ENCODE measurements around the gene ZNF485. TPM values are rescaled to one million over a fixed set of nuclear protein-coding genes. Genes with fewer than 3 reads are reported as not detected.

Gene ZNF485
- total and polyA plus RNA-seq, 2 of the 8 experiments (the other 6 are each of a cell fraction or from before 2014, with no cell fraction given): 2.5 to 8.2 TPM

DNA sequence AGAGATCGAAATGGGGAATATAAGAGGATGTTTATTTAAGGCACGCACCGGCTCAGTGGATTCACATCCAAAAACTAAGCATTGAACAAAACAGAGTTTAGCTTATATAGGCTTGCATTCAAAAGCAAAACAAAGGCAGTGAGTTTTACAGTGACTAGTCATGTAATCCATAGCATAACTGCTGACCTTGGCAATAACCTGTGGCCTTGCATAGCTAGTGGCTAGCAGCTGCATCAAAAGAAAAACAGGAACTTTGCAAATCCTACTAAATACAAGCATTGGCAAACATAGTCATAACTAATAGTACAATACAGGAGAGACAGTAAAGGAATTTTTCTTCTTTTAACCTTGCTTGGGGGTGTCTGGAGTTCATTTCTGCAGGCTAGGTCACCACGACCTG is 9.7 kb upstream of the ZNF485 start:
- no peak overlapping the region for H3K23ac ChIP-seq (ENCODE audit: insufficient read length)
- FAIRE-seq: no peak

More for the DNA sequence above, 9.7 kb upstream of the ZNF485 start:
- DNase-seq (ENCODE audit: low read depth in 1 of 2, low spot score in 2 of 2): no peak
- H3K4me2 ChIP-seq (ENCODE audit: insufficient read depth in 1 of 2, low read depth in 2 of 2, low read length in 2 of 2): no peak overlapping the region
- no peak overlapping the region for H4K91ac ChIP-seq (replicated peaks; ENCODE audit: insufficient read length, low read length)
- no peaks in the 10 kb centered on the region for H3K23me2 ChIP-seq (ENCODE audit: low read depth, low read length)
- no peak overlapping the region for H2BK120ac ChIP-seq (replicated peaks; ENCODE audit: low read depth, low read length)
- no peaks in the 10 kb centered on the region for H3K36me3 ChIP-seq (ENCODE audit: control insufficient read depth in 2 of 4, insufficient read depth in 4 of 4, low read length in 3 of 4)
- H2AFZ ChIP-seq (ENCODE audit: low read length): no peak overlapping the region
- no peak overlapping the region for H2BK12ac ChIP-seq (ENCODE audit: low read depth, low read length)
- no peak overlapping the region for H3K14ac ChIP-seq (ENCODE audit: insufficient read length)
- H2BK20ac ChIP-seq (ENCODE audit: low read length): no peak overlapping the region
- CTCF ChIA-PET (ENCODE audit: partially characterized antibody): no interaction called here
- no peak overlapping the region for H3K18ac ChIP-seq (ENCODE audit: extremely low read depth, low read length)
- H3K27ac ChIP-seq (ENCODE audit: low read depth, low read length): no peak overlapping the region
- POLR2A ChIA-PET (ENCODE audit: partially characterized antibody): no interaction called here
- no peak overlapping the region for H3K9ac ChIP-seq (replicated peaks in 1 of 4; ENCODE audit: extremely low read depth in 1 of 4, low read depth in 3 of 4, low read length in 3 of 4)
- H4K5ac ChIP-seq (ENCODE audit: insufficient read length, low read depth, low read length): no peak overlapping the region
- H3K4me1 ChIP-seq (replicated peaks in 1 of 4; ENCODE audit: control insufficient read depth in 3 of 4, insufficient read depth in 4 of 4, low read length in 3 of 4): no peaks in the 10 kb centered on the region
- H3K9me3 ChIP-seq (ENCODE audit: insufficient read depth in 2 of 2, low read depth in 1 of 2, low read length in 1 of 2): peaks cover 39 to 49% of the 10 kb centered on the region in 2 experiments
- no peak overlapping the region for H2BK15ac ChIP-seq (ENCODE audit: low read length)
- H3K56ac ChIP-seq (replicated peaks; ENCODE audit: insufficient read length, low read depth, low read length): no peak overlapping the region
- no peaks in the 10 kb centered on the region; a peak in 1 of 7 replicates for H3K27me3 ChIP-seq (replicated peaks in 1 of 4; ENCODE audit: control insufficient read depth in 3 of 4, extremely low read depth in 1 of 4, insufficient read depth in 3 of 4, low read length in 3 of 4)
- no peaks in the 10 kb centered on the region for H3K79me2 ChIP-seq (ENCODE audit: control insufficient read depth in 1 of 2, insufficient read depth in 2 of 2, low read length in 2 of 2)
- TF ChIP-seq BCL11A (IDR thresholded peaks at IDR 0.05; ENCODE audit: low read depth in 2 of 2, low read length in 2 of 2): no peak
- TF ChIP-seq POU5F1 (IDR thresholded peaks at IDR 0.05; ENCODE audit: low read depth, low read length): no peak
- no peak for TF ChIP-seq TEAD4 (IDR thresholded peaks at IDR 0.05; ENCODE audit: low read depth, low read length)
- no peak for TF ChIP-seq SIN3A (conservative IDR thresholded peaks at IDR 0.05 in 1 of 2, IDR thresholded peaks at IDR 0.05 in 1 of 2; ENCODE audit: low read depth in 1 of 2, low read length in 2 of 2)
- no peak for TF ChIP-seq KDM5A (IDR thresholded peaks at IDR 0.05; ENCODE audit: low read length)
- TF ChIP-seq SP2 (IDR thresholded peaks at IDR 0.05; ENCODE audit: low read length): no peak
- no peak for TF ChIP-seq CTBP2 (IDR thresholded peaks at IDR 0.05; ENCODE audit: borderline replicate concordance, insufficient read depth, insufficient read length, low read length)
- no peak for TF ChIP-seq SIX5 (IDR thresholded peaks at IDR 0.05; ENCODE audit: low read depth, low read length)
- TF ChIP-seq, protein P1, sequence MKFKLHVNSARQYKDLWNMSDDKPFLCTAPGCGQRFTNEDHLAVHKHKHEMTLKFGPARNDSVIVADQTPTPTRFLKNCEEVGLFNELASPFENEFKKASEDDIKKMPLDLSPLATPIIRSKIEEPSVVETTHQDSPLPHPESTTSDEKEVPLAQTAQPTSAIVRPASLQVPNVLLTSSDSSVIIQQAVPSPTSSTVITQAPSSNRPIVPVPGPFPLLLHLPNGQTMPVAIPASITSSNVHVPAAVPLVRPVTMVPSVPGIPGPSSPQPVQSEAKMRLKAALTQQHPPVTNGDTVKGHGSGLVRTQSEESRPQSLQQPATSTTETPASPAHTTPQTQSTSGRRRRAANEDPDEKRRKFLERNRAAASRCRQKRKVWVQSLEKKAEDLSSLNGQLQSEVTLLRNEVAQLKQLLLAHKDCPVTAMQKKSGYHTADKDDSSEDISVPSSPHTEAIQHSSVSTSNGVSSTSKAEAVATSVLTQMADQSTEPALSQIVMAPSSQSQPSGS (IDR thresholded peaks at IDR 0.05; ENCODE audit: low read length): no peak
- no peak for TF ChIP-seq CBX5 (IDR thresholded peaks at IDR 0.05; ENCODE audit: low read depth, low read length)
- no peak for TF ChIP-seq HDAC6 (IDR thresholded peaks at IDR 0.05; ENCODE audit: low read depth, low read length)
- no peak overlapping the region for H3K4ac ChIP-seq (replicated peaks; ENCODE audit: insufficient read length, low read depth, low read length)
- H3K79me1 ChIP-seq (ENCODE audit: low read depth, low read length): no peaks in the 10 kb centered on the region
- H2BK5ac ChIP-seq (ENCODE audit: low read depth, low read length): no peak overlapping the region
- H4K20me1 ChIP-seq (replicated peaks in 1 of 2; ENCODE audit: control insufficient read depth in 1 of 2, insufficient read depth in 2 of 2, low read length in 2 of 2): no peaks in the 10 kb centered on the region
- H2AK5ac ChIP-seq (ENCODE audit: low read depth, low read length): no peak overlapping the region
- no peak overlapping the region for H3K4me3 ChIP-seq (ENCODE audit: extremely low read depth in 1 of 4, insufficient read depth in 2 of 4, low read depth in 3 of 4, low read length in 4 of 4)
- 88% methylated on average over 4 of the region's 4 CpGs; no CpG with 5 or more reads in 1 of the 2 experiments for WGBS, 2 experiments (ENCODE audit: extremely low coverage in 1 of 2, insufficient coverage in 1 of 2, insufficient read length in 1 of 2, insufficient replicate concordance in 2 of 2, low coverage in 1 of 2, low lambda C conversion rate in 2 of 2, missing lambda C conversion rate in 1 of 2)
- no peak overlapping the region for H4K8ac ChIP-seq (ENCODE audit: extremely low read depth, insufficient read depth, low read length)

Measured in H1 (cell line).